Kidney (tissue), 14 donors: ENCODE data around the gene KCNQ1OT1. TPM values are rescaled to one million over a fixed set of nuclear protein-coding genes. Genes with fewer than 3 reads are reported as not detected.

ENCODE experiments used
- DNase-seq, 5 donors: peaks; one replicate each; pipeline ENCODE4 v3.0.0-alpha.2; 2013 to 2020
- FAIRE-seq: peaks from 2 replicates; lab custom pipeline; 2012; peaks lifted over from hg19 to GRCh38; lab: Jason Lieb, UNC
- H3K27ac ChIP-seq, 2 donors: one replicate each; pipeline ENCODE4 v1.7.0; 2013; ENCODE audit warnings: low read depth in 2 of 2, low read length in 2 of 2, inconsistent platforms in 1 of 2
- H3K27me3 ChIP-seq: one replicate; pipeline ENCODE4 v1.7.1; 2013; ENCODE audit warnings: low read length, inconsistent platforms; ENCODE audit not compliant: control insufficient read depth, insufficient read depth
- H3K36me3 ChIP-seq, 3 donors: one replicate each; pipeline versions ENCODE4 v1.7.0 to v1.7.1; 2013; ENCODE audit warnings: low read length in 3 of 3, control low read depth in 1 of 3, inconsistent platforms in 1 of 3; ENCODE audit not compliant: insufficient read depth in 3 of 3, control insufficient read depth in 2 of 3
- H3K4me1 ChIP-seq, 3 donors: one replicate each; pipeline versions ENCODE4 v1.7.0 to v1.7.1; 2013; ENCODE audit warnings: low read length in 3 of 3, inconsistent platforms in 1 of 3, low read depth in 1 of 3; ENCODE audit not compliant: control insufficient read depth in 2 of 3, insufficient read depth in 2 of 3
- H3K4me3 ChIP-seq, 3 donors: one replicate each; pipeline versions ENCODE4 v1.7.0 to v1.8.1; 2013; ENCODE audit warnings: low read length in 3 of 3, control low read depth in 1 of 3, inconsistent platforms in 1 of 3
- H3K9ac ChIP-seq, 3 donors: one replicate each; pipeline versions ENCODE4 v1.7.0 to v1.7.1; 2013; ENCODE audit warnings: low read length in 3 of 3, control low read depth in 1 of 3, inconsistent platforms in 1 of 3
- H3K9me3 ChIP-seq, 3 donors: one replicate each; pipeline versions ENCODE4 v1.7.0 to v1.7.1; 2013; ENCODE audit warnings: low read length in 3 of 3, control low read depth in 1 of 3, inconsistent platforms in 1 of 3; ENCODE audit not compliant: control insufficient read depth in 2 of 3, insufficient read depth in 1 of 3
- intact Hi-C: fragments of 100-400 bp; cut with DNase I; formaldehyde crosslinking; loops from one replicate; pipeline ENCODE4 v1.11.1; 2022
- polyA plus RNA-seq: library from polyadenylated mRNA; stranded (reverse); fragments of 350-450 nt; fragmentation: Illumina TruSeq; extraction: RNeasy Lipid Tissue Mini Kit (QIAGEN cat#74804); gene quantifications from one replicate; pipeline ENCODE4 v1.2.3, GENCODE V29; 2014; ENCODE audit warnings: low read depth, low replicate concordance; ENCODE audit not compliant: insufficient read depth
- total RNA-seq: library from RNA; stranded (reverse); fragmentation: NEBNext Ultra II Directional; extraction: Animal tissue kit (Norgen Biotek cat#: 25700); gene quantifications from one replicate; pipeline ENCODE4 v1.2.1, GENCODE V29; 2021
- TF ChIP-seq, protein P1 (sequence below): IDR thresholded peaks from 3 replicates; pipeline ENCODE4 v1.5.1; 2012; ENCODE audit warnings: mild to moderate bottlenecking, moderate library complexity, borderline replicate concordance; ENCODE audit not compliant: insufficient read depth; ENCODE audit errors: extremely low read depth
- donor health status: control.
- donor health status: control.
- donor health status: control.
- donor health status: control.
- donor health status: control.
- donor health status: DM: yes; HTN: yes; CAD: no.
- donor health status: Normal renal cell carcinoma (clear cell type).

The KCNQ1OT1 gene
- total and polyA plus RNA-seq, 2 donors from 2014 or later, result 0.22 to 4.4 TPM

DNA sequence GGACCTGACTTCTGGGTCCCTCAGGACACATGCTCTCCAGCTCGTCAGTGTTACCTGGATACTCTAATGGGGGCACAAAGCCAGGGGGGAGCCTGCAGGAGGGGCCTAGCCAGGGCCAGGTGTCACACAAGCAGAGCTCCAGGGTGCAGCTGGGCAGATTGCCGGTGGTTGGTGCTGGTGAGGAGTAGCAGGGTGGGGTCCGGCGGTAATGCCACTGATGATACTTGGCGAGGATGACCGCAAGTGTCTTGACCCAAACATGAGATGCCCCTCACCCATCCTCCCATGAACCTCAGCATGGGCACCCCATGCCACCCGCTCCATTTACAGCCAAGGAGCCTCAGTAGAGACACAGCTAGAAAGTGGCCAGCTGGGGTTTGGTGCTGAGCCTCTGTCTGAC is 15.1 kb upstream of the KCNQ1OT1 start:
- no peaks in the 10 kb centered on the region for H3K9me3 ChIP-seq
- H3K4me1 ChIP-seq, result no peaks in the 10 kb centered on the region
- H3K27me3 ChIP-seq, result no peaks in the 10 kb centered on the region
- no peak overlapping the region for H3K27ac ChIP-seq
- no peak overlapping the region for H3K9ac ChIP-seq
- H3K36me3 ChIP-seq, result no peaks in the 10 kb centered on the region
- DNase-seq (peak in 1 of 5 donors; percentile 65), FAIRE-seq (no peak)
- H3K4me3 ChIP-seq, result no peak overlapping the region
- intact Hi-C loops, result no loop called here
- TF ChIP-seq, protein P1, sequence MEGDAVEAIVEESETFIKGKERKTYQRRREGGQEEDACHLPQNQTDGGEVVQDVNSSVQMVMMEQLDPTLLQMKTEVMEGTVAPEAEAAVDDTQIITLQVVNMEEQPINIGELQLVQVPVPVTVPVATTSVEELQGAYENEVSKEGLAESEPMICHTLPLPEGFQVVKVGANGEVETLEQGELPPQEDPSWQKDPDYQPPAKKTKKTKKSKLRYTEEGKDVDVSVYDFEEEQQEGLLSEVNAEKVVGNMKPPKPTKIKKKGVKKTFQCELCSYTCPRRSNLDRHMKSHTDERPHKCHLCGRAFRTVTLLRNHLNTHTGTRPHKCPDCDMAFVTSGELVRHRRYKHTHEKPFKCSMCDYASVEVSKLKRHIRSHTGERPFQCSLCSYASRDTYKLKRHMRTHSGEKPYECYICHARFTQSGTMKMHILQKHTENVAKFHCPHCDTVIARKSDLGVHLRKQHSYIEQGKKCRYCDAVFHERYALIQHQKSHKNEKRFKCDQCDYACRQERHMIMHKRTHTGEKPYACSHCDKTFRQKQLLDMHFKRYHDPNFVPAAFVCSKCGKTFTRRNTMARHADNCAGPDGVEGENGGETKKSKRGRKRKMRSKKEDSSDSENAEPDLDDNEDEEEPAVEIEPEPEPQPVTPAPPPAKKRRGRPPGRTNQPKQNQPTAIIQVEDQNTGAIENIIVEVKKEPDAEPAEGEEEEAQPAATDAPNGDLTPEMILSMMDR, result no peak

GRCh38 chr11:2714463-2714800 is 14.6 kb upstream of the KCNQ1OT1 start:
- intact Hi-C loops, result no loop called here
- no peak overlapping the region for H3K9ac ChIP-seq
- FAIRE-seq, result no peak
- no peaks in the 10 kb centered on the region for H3K9me3 ChIP-seq
- TF ChIP-seq, protein P1, result no peak
- no peak overlapping the region for H3K27ac ChIP-seq
- H3K4me1 ChIP-seq, result peaks cover 0 to 2% (median 0%) of the 10 kb centered on the region in 3 donors
- H3K36me3 ChIP-seq, result no peaks in the 10 kb centered on the region
- no peaks in the 10 kb centered on the region for H3K27me3 ChIP-seq
- DNase-seq, result peak in 1 of 5 donors; percentile 29
- no peak overlapping the region for H3K4me3 ChIP-seq

GRCh38 chr11:2713661-2714462 is 14.1 kb upstream of the KCNQ1OT1 start:
- DNase-seq (peak in 1 of 5 donors; percentile 68), FAIRE-seq (no peak)
- intact Hi-C loops, result no loop called here
- TF ChIP-seq, protein P1, result no peak
- Histone ChIP-seq H3K36me3 (no peaks in the 10 kb centered on the region), H3K4me3 (no peak overlapping the region), H3K4me1 (peaks cover 0 to 2% (median 0%) of the 10 kb centered on the region in 3 donors), H3K9me3 (no peaks in the 10 kb centered on the region), H3K9ac (no peak overlapping the region), H3K27me3 (no peaks in the 10 kb centered on the region), H3K27ac (no peak overlapping the region)

- intact Hi-C loops, result no loop called here
- no peak overlapping the region for H3K4me3 ChIP-seq
- DNase-seq, result peak in 1 of 5 donors; percentile 32
- no peaks in the 10 kb centered on the region for H3K27me3 ChIP-seq
- H3K4me1 ChIP-seq, result peaks cover 0 to 6% (median 0%) of the 10 kb centered on the region in 3 donors
- H3K9me3 ChIP-seq, result no peaks in the 10 kb centered on the region
- no peak for FAIRE-seq
- no peaks in the 10 kb centered on the region for H3K36me3 ChIP-seq
- TF ChIP-seq, protein P1, result no peak
- H3K27ac ChIP-seq, result no peak overlapping the region
- H3K9ac ChIP-seq, result no peak overlapping the region
These were observed 13.3 kb upstream of the KCNQ1OT1 start for GRCh38 chr11:2713094-2713493.
